Stimulated activated CD4-positive, alpha-beta T cell treated with anti-CD3 and anti-CD28 coated beads, Interleukin-2, amount 100 ng/mL, for 48 hours (primary cell): ENCODE data around the gene PDE6B.

Source experiments
- DNase-seq, 2 donors: peaks; one replicate each; pipeline ENCODE4 v3.0.0-alpha.2; 2020

The PDE6B gene

GRCh38 chr4:708631-708933 is 83.2 kb downstream of the PDE6B start:
- DNase-seq, result no peak

- no peak for DNase-seq
Observed at GRCh38 chr4:709348-709747, 84.0 kb downstream of the PDE6B start.

GRCh38 chr4:710116-710515 is 84.7 kb downstream of the PDE6B start:
- DNase-seq, result no peak

GRCh38 chr4:710916-711315 is 85.5 kb downstream of the PDE6B start:
- DNase-seq, result no peak

- DNase-seq, result no peak
Observed at GRCh38 chr4:712093-712492, 86.7 kb downstream of the PDE6B start.

- no peak for DNase-seq
Observed at GRCh38 chr4:712916-713632, 87.7 kb downstream of the PDE6B start.

- DNase-seq, result no peak
Observed at GRCh38 chr4:714087-714486, 88.7 kb downstream of the PDE6B start.

- DNase-seq, result no peak
Observed at GRCh38 chr4:717601-718320, 92.4 kb downstream of the PDE6B start.

GRCh38 chr4:718460-718859 is 93.1 kb downstream of the PDE6B start:
- DNase-seq, result no peak
